ENCODE measurements around the gene RCAN2. TPM values are rescaled to one million over a fixed set of nuclear protein-coding genes. Genes with fewer than 3 reads are reported as not detected.

The RCAN2 gene
- total RNA-seq, 1 donor from 2014 or later = 3.6 TPM

DNA sequence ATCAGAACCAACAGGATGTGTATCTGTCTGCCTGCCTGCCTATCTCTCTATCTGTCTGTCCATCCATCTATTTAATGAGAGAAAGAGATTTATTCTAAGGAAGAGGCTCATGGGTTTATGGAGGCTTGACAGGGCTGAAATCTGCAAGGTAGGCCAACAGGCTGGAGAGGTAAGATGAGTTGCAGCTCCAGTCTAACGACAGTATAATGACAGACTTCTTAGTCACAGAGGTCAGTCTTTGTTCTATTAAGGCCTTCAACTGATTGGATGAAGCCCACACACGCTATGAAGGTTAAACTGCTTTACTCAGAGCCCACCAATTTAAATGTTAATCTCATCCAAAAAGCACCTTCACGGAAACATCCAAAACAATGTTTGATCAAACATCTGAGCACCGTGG is 220.1 kb downstream of the RCAN2 start:
- Mint-ChIP-seq H3K27ac (ENCODE audit: unreplicated experiment) (no peak overlapping the region), H3K4me1 (no peaks in the 10 kb centered on the region), H3K9me3 (no peaks in the 10 kb centered on the region), H3K4me3 (no peak overlapping the region), H3K36me3 (ENCODE audit: low read depth) (no peaks in the 10 kb centered on the region), H3K27me3 (ENCODE audit: low read depth) (no peaks in the 10 kb centered on the region)
- TF ChIP-seq, protein P1, sequence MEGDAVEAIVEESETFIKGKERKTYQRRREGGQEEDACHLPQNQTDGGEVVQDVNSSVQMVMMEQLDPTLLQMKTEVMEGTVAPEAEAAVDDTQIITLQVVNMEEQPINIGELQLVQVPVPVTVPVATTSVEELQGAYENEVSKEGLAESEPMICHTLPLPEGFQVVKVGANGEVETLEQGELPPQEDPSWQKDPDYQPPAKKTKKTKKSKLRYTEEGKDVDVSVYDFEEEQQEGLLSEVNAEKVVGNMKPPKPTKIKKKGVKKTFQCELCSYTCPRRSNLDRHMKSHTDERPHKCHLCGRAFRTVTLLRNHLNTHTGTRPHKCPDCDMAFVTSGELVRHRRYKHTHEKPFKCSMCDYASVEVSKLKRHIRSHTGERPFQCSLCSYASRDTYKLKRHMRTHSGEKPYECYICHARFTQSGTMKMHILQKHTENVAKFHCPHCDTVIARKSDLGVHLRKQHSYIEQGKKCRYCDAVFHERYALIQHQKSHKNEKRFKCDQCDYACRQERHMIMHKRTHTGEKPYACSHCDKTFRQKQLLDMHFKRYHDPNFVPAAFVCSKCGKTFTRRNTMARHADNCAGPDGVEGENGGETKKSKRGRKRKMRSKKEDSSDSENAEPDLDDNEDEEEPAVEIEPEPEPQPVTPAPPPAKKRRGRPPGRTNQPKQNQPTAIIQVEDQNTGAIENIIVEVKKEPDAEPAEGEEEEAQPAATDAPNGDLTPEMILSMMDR (conservative IDR thresholded peaks at IDR 0.05) = no peak
- no peak for DNase-seq (ENCODE audit: low read depth, low spot score)

DNA sequence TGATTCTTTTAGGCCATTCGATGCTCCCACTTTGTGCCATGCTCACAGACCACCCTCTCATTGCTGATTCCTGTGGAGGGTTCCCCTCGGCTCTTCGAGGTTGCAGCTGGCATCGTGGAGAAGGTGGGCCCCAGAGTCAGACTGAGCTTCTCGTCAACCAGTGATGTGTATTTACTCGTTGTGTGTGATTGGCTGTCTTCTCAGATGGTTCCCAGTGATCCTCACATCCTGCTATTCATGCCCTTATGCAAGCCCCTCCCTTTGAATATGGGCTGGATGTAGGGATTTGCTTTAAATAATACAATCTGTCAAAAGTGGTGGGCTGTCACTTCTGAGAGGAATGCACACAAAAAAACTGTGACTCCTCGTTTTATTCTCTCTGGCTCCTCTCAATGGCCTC is 220.9 kb downstream of the RCAN2 start:
- TF ChIP-seq, protein P1 (conservative IDR thresholded peaks at IDR 0.05) = no peak
- Mint-ChIP-seq H3K4me3 (no peak overlapping the region), H3K4me1 (no peaks in the 10 kb centered on the region), H3K27me3 (ENCODE audit: low read depth) (no peaks in the 10 kb centered on the region), H3K9me3 (no peaks in the 10 kb centered on the region), H3K27ac (ENCODE audit: unreplicated experiment) (no peak overlapping the region), H3K36me3 (ENCODE audit: low read depth) (no peaks in the 10 kb centered on the region)
- DNase-seq (ENCODE audit: low read depth, low spot score) = no peak

DNA sequence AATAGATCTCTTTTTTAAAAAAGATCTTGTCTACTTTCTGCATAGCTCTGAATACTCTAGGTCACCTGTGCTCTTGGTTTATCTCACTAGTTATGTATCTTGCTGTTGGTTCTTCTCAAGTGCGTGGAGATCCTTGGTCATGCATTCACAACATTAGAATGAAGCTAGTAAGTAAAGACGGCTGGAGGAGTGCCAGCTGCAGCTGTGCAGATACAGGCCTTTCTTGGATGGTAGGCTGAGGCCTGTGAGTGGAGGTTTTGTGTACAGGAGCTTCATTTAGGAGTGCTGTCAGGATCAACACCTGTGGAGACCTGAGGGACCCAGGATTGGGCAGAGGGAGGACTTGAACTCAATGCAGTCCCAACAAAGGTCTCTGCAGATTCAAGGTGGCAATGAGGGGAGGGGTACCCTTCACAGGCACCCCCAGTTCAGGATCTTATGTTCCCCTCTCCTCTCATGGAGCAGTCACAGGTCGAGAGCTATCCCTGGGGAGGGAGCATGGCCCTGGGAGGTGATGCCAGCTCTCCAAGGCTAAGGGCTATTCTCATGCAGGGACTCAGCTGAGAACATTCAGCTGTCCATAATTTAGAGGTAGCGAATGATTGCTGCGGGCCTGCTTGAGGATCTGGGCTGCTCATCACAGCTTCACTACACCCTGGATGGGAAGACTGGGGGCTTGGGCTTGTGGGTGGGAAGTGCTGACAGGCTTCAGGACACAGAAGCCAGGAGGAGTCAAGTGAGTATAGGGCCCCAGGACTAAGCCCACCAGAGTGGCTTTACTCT is 221.6 kb downstream of the RCAN2 start:
- no peak for DNase-seq (ENCODE audit: low read depth, low spot score)
- no peaks in the 10 kb centered on the region for H3K9me3 Mint-ChIP-seq
- no peak overlapping the region for H3K4me3 Mint-ChIP-seq
- TF ChIP-seq, protein P1 (conservative IDR thresholded peaks at IDR 0.05) = no peak
- no peaks in the 10 kb centered on the region for H3K36me3 Mint-ChIP-seq (ENCODE audit: low read depth)
- H3K27me3 Mint-ChIP-seq (ENCODE audit: low read depth) = no peaks in the 10 kb centered on the region
- no peaks in the 10 kb centered on the region for H3K4me1 Mint-ChIP-seq
- H3K27ac Mint-ChIP-seq (ENCODE audit: unreplicated experiment) = no peak overlapping the region

DNA sequence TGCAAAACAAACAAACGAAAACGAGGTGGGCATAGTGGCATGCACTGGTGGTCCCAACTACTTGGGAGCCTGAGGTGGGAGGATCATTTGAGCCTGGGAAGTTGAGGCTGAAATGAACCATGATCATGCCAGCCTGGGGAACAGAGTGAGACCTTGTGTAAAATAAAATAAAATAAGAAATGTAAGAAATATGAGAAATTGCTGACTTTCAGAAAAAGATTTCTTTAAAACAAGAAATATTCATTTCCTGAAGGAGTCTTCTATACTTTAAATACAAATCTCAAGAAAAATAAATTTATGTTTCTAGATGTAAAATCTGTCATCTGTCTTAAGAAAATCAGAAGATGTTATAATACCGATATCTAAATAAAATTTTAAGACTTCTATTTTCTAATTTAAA is 223.7 kb downstream of the RCAN2 start:
- H3K36me3 Mint-ChIP-seq (ENCODE audit: low read depth) = no peaks in the 10 kb centered on the region
- DNase-seq (ENCODE audit: low read depth, low spot score) = no peak
- no peaks in the 10 kb centered on the region for H3K4me1 Mint-ChIP-seq
- TF ChIP-seq, protein P1 (conservative IDR thresholded peaks at IDR 0.05) = no peak
- H3K9me3 Mint-ChIP-seq = no peaks in the 10 kb centered on the region
- H3K4me3 Mint-ChIP-seq = no peak overlapping the region
- H3K27ac Mint-ChIP-seq (ENCODE audit: unreplicated experiment) = no peak overlapping the region
- no peaks in the 10 kb centered on the region for H3K27me3 Mint-ChIP-seq (ENCODE audit: low read depth)

DNA sequence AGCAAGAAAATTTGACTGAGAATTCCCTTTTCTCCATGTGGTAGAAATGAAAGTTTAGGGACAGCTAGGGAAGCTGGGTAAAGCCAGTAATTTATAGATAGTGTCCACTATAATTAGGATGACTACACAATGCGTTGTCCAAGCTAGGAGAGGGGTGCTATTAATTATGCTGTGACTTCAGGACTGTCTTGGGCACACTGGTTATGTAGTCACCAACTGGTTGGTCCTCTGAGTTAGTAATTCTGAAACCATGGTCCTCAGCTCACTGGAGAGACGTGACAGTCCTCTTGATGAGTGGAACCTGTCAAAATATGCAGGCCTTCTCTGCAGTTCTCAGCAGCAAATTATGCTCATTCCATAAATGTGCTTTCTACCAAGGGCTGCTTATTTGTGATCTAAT is 225.9 kb downstream of the RCAN2 start:
- TF ChIP-seq, protein P1 (conservative IDR thresholded peaks at IDR 0.05) = no peak
- no peak for DNase-seq (ENCODE audit: low read depth, low spot score)
- Mint-ChIP-seq H3K27me3 (ENCODE audit: low read depth) (no peaks in the 10 kb centered on the region), H3K9me3 (no peaks in the 10 kb centered on the region), H3K4me3 (no peak overlapping the region), H3K27ac (ENCODE audit: unreplicated experiment) (no peak overlapping the region), H3K4me1 (no peaks in the 10 kb centered on the region), H3K36me3 (ENCODE audit: low read depth) (no peaks in the 10 kb centered on the region)
